GM12872 (cell line): Measurements from ENCODE around the gene EIF5A.

Experiments
- TF ChIP-seq, protein P1 (sequence below): IDR thresholded peaks from 3 replicates; pipeline ENCODE4 v1.5.1; 2011; ENCODE audit warnings: low read depth, mild to moderate bottlenecking, low read length, moderate library complexity; ENCODE audit not compliant: insufficient read depth

The EIF5A gene

GRCh38 chr17:7324438-7324779 lies 17.0 kb downstream of the EIF5A start:
- TF ChIP-seq, protein P1, sequence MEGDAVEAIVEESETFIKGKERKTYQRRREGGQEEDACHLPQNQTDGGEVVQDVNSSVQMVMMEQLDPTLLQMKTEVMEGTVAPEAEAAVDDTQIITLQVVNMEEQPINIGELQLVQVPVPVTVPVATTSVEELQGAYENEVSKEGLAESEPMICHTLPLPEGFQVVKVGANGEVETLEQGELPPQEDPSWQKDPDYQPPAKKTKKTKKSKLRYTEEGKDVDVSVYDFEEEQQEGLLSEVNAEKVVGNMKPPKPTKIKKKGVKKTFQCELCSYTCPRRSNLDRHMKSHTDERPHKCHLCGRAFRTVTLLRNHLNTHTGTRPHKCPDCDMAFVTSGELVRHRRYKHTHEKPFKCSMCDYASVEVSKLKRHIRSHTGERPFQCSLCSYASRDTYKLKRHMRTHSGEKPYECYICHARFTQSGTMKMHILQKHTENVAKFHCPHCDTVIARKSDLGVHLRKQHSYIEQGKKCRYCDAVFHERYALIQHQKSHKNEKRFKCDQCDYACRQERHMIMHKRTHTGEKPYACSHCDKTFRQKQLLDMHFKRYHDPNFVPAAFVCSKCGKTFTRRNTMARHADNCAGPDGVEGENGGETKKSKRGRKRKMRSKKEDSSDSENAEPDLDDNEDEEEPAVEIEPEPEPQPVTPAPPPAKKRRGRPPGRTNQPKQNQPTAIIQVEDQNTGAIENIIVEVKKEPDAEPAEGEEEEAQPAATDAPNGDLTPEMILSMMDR = no peak

DNA sequence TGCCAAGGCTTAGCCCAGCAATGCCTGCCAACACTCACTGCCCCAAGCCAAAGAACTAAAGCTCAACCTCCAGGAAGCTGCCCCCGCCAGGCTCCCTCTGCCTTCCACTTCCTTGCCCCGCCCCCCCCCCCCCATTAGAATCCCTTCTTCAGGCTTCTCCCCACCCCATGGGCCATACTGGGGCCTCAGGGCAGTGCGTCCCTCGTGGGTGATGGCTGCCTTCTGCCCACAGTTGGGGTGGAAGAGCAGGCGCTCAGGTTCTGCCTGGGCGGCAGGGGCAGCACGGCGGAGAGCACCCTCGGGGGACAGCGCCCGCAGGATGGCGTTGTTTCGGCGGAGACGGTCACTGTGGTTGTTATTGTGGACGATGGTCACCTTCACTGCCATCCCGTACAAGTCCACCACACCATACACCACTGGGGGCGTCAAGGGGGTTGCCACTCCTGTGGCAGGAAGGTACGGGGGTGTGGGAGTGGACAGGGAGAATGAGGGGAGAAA lies 17.7 kb downstream of the EIF5A start:
- TF ChIP-seq, protein P1 = no peak

DNA sequence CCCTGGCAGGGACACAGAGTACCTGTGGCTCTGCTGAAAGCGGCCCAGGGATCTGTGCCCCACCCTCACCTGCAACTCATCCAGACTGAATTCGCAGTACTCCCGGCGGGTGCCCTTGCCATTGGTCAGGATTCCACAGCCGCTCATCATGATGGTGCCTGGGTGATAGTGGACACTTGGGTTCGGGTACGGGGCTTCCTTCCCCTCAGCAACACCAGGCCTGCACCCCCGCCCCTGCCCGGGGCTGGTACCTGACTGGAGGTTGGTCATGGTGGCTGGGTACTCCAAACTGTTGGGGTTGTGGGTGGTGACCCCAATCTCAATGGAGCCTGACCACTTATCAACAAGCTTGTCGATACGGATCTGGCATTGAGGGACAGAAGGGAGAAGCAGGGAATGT lies 18.8 kb downstream of the EIF5A start:
- TF ChIP-seq, protein P1 = no peak

DNA sequence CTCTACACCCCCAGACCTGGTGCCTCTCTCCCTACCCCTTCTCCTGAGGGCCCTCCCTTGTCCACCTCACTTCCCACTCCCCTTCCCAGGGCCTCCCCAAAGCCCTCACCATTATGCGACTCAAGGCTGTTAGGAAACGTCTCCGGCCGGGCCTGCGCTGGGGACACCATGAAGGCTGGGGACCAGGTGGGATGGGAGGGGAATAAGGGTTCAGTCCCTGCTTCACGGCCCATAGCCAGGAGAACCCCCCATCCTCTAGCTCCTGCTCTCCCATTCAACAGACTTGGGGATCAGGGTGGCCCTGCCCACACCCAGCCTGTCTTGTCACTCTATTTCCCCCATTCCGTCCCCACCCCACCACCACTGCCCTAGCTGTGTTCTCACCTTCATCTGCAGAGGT lies 19.6 kb downstream of the EIF5A start:
- TF ChIP-seq, protein P1 = no peak

GRCh38 chr17:7327501-7327900 lies 20.1 kb downstream of the EIF5A start:
- TF ChIP-seq, protein P1 = no peak

DNA sequence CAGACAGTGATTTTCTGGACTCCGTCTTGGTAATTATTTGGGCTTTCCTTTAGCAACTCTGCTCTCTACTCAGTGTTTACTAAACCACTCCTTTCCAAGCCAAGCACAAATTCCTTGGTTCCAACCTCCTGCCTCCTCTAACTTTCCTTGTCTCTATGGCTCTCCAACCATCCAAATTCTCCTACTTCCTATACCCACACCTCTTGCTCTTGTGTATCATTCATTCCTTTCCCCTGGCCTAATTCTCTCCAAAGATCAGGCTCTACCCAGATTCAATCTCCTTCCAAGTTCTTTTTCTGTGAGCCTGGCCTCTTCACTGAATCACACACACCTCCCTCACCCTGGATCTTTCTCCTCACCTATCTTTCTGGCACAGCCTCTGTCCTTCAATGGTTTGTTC lies 20.6 kb downstream of the EIF5A start:
- TF ChIP-seq, protein P1 = no peak

- TF ChIP-seq, protein P1 = no peak
Observed at GRCh38 chr17:7328840-7329373, 21.5 kb downstream of the EIF5A start, which contains the start of gene NEURL4. Gene NEURL4, minus strand, starts transcription at chr17:7329335. Its CDS starts 23 bp downstream, at chr17:7329312.
